ENCODE data around the gene ITFG2. TPM values are rescaled to one million over a fixed set of nuclear protein-coding genes. Genes with fewer than 3 reads are reported as not detected.

The ITFG2 gene
- total RNA-seq, 3 donors from 2014 or later (not counting 1 experiment from before 2014, with no cell fraction given): 58.6 to 72.0 (median 59.9) TPM

- H3K27me3 ChIP-seq (ENCODE audit: control insufficient read depth, insufficient read depth, low read length): no peaks in the 10 kb centered on the region
- ATAC-seq (no peak), DNase-seq (no peak)
- Mint-ChIP-seq H3K27ac (no peak overlapping the region), H3K27me3 (ENCODE audit: low read depth in 2 of 2) (no peaks in the 10 kb centered on the region), H3K4me1 (no peaks in the 10 kb centered on the region), H3K36me3 (no peaks in the 10 kb centered on the region), H3K4me3 (no peak overlapping the region), H3K9me3 (no peaks in the 10 kb centered on the region)
- WGBS (ENCODE audit: insufficient coverage): 87% methylated on average over 3 of the region's 5 CpGs
- no peak overlapping the region for H3K27ac ChIP-seq (ENCODE audit: low read length)
- H3K36me3 ChIP-seq (ENCODE audit: control insufficient read depth, insufficient read depth, low read length): peaks cover 35% of the 10 kb centered on the region
- no peak for TF ChIP-seq CTCF (IDR thresholded peaks at IDR 0.05)
- H3K9me3 ChIP-seq (ENCODE audit: control insufficient read depth, insufficient read depth, low read length): no peaks in the 10 kb centered on the region
- H3K4me3 ChIP-seq (ENCODE audit: low read length): no peak overlapping the region
- intact Hi-C loops (cut with micrococcal nuclease): no loop called here
- no peaks in the 10 kb centered on the region for H3K4me1 ChIP-seq (ENCODE audit: control insufficient read depth, insufficient read depth, low read length)
These were observed 7.9 kb upstream of the ITFG2 start for GRCh38 chr12:2804393-2805142.

GRCh38 chr12:2805143-2805520 lies 7.3 kb upstream of the ITFG2 start:
- no peak overlapping the region for H3K27ac ChIP-seq (ENCODE audit: low read length)
- WGBS (ENCODE audit: insufficient coverage): 76% methylated on average over 2 of the region's 2 CpGs
- intact Hi-C loops (cut with micrococcal nuclease): no loop called here
- peaks cover 29% of the 10 kb centered on the region for H3K36me3 ChIP-seq (ENCODE audit: control insufficient read depth, insufficient read depth, low read length)
- no peak overlapping the region for H3K4me3 ChIP-seq (ENCODE audit: low read length)
- H3K27me3 Mint-ChIP-seq (ENCODE audit: low read depth in 2 of 2): no peaks in the 10 kb centered on the region
- no peak overlapping the region for H3K27ac Mint-ChIP-seq
- DNase-seq: no peak
- no peak overlapping the region for H3K4me3 Mint-ChIP-seq
- H3K9me3 ChIP-seq (ENCODE audit: control insufficient read depth, insufficient read depth, low read length): no peaks in the 10 kb centered on the region
- no peak for TF ChIP-seq CTCF (IDR thresholded peaks at IDR 0.05)
- H3K4me1 ChIP-seq (ENCODE audit: control insufficient read depth, insufficient read depth, low read length): no peaks in the 10 kb centered on the region
- ATAC-seq: no peak
- H3K36me3 Mint-ChIP-seq: no peaks in the 10 kb centered on the region
- H3K27me3 ChIP-seq (ENCODE audit: control insufficient read depth, insufficient read depth, low read length): no peaks in the 10 kb centered on the region
- no peaks in the 10 kb centered on the region for H3K4me1 Mint-ChIP-seq
- no peaks in the 10 kb centered on the region for H3K9me3 Mint-ChIP-seq

- DNase-seq: no peak
- intact Hi-C loops (cut with micrococcal nuclease): no loop called here
- H3K36me3 ChIP-seq (ENCODE audit: control insufficient read depth, insufficient read depth, low read length): peaks cover 16% of the 10 kb centered on the region
- H3K4me3 Mint-ChIP-seq: no peak overlapping the region
- H3K4me1 Mint-ChIP-seq: no peaks in the 10 kb centered on the region
- TF ChIP-seq CTCF (IDR thresholded peaks at IDR 0.05): no peak
- H3K27ac Mint-ChIP-seq: no peak overlapping the region
- H3K27ac ChIP-seq (ENCODE audit: low read length): no peak overlapping the region
- H3K9me3 ChIP-seq (ENCODE audit: control insufficient read depth, insufficient read depth, low read length): no peaks in the 10 kb centered on the region
- no peaks in the 10 kb centered on the region for H3K4me1 ChIP-seq (ENCODE audit: control insufficient read depth, insufficient read depth, low read length)
- 88% methylated on average over 6 of the region's 6 CpGs for WGBS (ENCODE audit: insufficient coverage)
- ATAC-seq: no peak
- H3K4me3 ChIP-seq (ENCODE audit: low read length): no peak overlapping the region
- H3K27me3 ChIP-seq (ENCODE audit: control insufficient read depth, insufficient read depth, low read length): no peaks in the 10 kb centered on the region
- H3K27me3 Mint-ChIP-seq (ENCODE audit: low read depth in 2 of 2): no peaks in the 10 kb centered on the region
- H3K36me3 Mint-ChIP-seq: no peaks in the 10 kb centered on the region
- H3K9me3 Mint-ChIP-seq: no peaks in the 10 kb centered on the region
These were observed 5.8 kb upstream of the ITFG2 start for GRCh38 chr12:2806700-2807099.

- TF ChIP-seq CTCF (IDR thresholded peaks at IDR 0.05): no peak
- Histone ChIP-seq H3K36me3 (ENCODE audit: control insufficient read depth, insufficient read depth, low read length) (no peaks in the 10 kb centered on the region), H3K4me3 (ENCODE audit: low read length) (peak overlapping the region; percentile 94), H3K9me3 (ENCODE audit: control insufficient read depth, insufficient read depth, low read length) (no peaks in the 10 kb centered on the region), H3K27ac (ENCODE audit: low read length) (peak overlapping the region; percentile 94), H3K27me3 (ENCODE audit: control insufficient read depth, insufficient read depth, low read length) (no peaks in the 10 kb centered on the region), H3K4me1 (ENCODE audit: control insufficient read depth, insufficient read depth, low read length) (peaks cover 9% of the 10 kb centered on the region)
- Mint-ChIP-seq H3K9me3 (no peaks in the 10 kb centered on the region), H3K27ac (peak overlapping the region; percentile 97 to 100), H3K27me3 (ENCODE audit: low read depth in 2 of 2) (no peaks in the 10 kb centered on the region), H3K4me3 (peak overlapping the region; percentile 100), H3K4me1 (peaks cover 18 to 24% of the 10 kb centered on the region in 2 donors), H3K36me3 (no peaks in the 10 kb centered on the region)
- no peak for DNase-seq
- no peak for ATAC-seq
- intact Hi-C loops (cut with micrococcal nuclease): loop anchor here (1.0 to 2.0 kb wide), 4 partner anchors 15 to 121 kb away; partner anchors contain the start of genes FOXM1, RHNO1 and TULP3
- 92% methylated on average over 2 of the region's 5 CpGs for WGBS (ENCODE audit: insufficient coverage)
These were observed 667 bp upstream of the ITFG2 start for GRCh38 chr12:2811801-2812200.

Data from natural killer cell (primary cell).